HG02798 (cell line): ENCODE measurements around the gene CEP72.

Experiments used
- ATAC-seq: cut with Tn5 transposase; IDR thresholded peaks from one replicate; pipeline ENCODE4 v1.9.1; 2021; ENCODE audit warnings: mild to moderate bottlenecking; ENCODE audit not compliant: unreplicated experiment, poor library complexity

Gene CEP72

DNA sequence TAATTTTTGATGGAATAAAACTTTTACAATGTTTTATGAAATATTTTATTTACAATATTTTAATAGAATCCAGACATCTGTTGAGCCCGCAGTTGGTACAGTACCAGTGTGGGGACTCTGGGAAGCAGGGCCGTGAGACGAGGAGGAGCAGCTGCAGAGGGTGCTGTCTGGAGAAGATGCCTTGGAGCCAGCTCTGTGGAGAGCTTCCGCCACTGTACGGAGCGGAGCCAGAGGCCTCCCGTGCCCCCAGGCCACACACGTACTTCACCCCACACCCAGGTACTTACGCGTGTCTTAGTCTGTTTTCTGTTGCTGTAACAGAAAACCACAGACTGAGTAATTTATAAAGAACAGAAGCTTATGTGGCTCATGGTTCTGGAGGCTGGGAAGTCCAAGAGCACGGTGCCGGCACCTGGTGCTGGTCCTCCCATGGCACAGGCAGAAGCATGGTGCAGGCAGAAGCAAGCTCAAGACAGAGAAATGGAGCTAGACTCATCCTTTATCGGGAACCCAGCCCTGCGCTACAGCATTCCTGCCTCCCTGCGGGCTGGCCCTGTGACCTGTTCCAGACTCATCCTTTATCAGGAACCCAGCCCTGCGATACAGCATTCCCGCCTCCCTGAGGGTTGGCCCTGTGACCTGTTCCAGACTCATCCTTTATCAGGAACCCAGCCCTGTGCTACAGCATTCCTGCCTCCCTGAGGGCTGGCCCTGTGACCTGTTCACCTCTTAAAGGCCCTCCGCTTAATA is 23.3 kb downstream of the CEP72 start:
- no peak for ATAC-seq

GRCh38 chr5:636951-637350 is 24.8 kb downstream of the CEP72 start:
- ATAC-seq: no peak

DNA sequence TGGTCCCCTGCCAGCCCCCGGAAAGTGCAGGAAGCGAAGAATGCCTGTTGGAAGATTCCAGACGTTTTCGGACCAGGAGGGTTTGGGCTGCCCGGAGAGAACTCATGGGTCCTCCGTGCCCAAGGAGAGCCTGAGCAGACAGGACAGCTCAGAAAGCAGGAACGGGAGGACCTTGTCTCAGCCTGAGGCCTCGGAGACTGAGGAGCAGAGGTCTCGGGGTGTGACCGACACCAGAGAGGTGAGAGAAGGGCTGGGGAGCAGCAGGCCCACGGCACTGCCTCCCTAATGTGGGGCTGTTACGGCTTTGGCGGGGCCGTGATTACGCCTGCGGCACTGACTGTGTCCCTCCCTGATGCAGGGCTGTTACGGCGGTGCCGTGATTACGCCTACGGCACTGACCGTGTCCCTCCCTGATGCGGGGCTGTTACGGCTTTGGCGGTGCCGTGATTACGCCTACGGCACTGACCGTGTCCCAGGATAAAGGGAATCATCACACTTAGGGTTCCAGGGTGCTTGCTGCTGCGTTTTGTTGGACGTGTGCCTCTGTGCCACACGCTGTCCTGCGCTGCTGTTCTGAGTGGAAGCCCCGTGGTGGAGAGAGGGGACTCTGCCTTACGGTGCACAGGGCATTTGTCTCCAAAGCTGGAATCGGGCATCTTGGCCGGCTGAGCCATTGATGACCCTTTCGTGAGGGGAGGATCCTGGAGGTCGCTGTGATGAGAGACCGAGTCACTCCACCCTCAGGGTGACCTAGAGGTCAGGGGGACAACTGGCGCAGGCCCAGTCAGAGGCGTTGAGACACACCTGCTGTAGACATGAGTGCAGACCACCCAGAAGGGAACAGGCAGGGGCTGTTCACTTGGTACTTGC is 25.7 kb downstream of the CEP72 start:
- no peak for ATAC-seq

- ATAC-seq: no peak
These were observed 26.5 kb downstream of the CEP72 start for GRCh38 chr5:638501-639252.

DNA sequence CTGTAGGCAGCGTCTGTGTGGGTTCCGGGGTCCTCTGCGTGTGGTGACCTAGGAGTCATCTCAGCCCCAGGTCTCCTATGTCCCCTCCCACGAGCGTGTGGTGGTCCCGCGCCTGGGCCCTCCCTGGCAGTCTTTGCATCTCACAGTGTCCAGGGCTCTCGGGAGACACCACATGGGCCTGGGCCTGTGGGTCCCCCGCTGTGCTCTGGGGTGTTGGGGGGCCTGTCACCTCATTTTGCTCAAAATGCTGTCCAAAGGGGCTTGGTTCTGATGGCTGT is 27.1 kb downstream of the CEP72 start:
- no peak for ATAC-seq

DNA sequence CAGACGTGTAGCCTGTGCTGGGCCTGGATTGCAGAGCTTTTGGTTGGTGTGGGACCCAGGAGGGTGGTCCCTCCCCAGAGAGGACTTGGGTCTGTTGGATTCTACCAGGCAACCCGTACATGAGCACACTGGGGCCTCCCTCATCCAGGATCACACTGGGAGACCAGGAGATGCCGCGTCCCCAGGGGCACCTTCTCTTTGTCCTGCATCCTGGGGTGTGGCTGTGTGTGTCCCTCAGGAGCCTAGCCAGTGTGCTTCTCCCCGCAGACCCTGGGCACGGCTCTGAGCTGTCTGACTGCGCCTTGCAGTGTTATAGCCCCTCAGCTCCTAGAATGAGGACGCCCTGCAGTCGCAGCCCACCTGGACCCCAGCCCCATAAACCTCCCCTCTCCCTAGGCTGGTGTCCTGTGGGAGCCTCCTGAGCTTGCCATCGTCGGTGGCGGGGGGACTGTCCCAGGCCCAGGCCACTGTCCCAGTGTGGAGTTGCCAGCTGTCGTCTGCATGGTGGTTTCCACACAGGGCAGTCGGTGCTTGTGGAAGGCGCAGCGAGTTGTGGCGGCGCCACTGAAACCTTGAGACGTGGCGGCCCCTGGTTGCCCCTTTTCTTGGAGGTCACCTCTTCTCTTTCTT is 27.6 kb downstream of the CEP72 start:
- no peak for ATAC-seq

DNA sequence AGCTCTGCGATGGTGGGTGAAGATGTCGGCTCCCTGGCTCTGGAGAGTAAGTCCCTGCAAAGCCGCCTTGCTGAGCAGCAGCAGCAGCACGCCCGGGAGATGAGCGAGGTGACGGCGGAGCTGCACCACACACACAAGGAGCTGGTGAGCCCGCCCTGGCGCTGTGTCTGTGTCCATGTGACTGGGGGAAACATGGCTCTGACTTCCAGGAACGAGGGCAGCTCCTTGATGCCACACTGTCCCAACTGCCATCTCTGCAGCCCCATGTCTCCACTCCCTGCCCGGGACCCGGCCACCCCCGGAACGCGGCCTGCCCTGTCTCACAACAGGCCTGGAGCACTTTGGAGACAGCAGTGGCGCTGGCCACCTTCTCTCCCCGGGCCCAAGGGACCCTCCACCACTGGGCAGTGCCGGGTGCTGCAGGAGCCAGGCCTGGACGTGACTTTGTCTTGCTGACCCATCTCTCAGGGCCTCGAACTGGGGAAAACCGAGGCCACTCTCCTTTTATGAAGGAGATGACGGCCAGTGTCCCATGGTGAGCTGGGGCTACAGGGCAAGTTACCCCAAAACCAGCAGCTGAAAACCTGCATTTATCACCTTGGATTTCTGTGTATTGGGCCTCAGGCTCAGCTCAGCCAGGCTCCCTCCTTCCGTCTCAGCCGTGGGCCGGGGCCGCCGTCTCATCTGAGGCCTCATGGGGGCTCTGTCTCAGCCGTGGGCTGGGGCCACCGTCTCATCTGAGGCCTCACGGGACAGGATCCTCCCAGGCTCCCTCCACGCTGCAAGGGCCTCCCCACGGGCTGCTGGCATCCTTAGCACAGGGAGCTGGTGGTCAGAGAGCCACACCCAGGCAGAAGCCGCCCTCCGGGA is 28.6 kb downstream of the CEP72 start:
- no peak for ATAC-seq

DNA sequence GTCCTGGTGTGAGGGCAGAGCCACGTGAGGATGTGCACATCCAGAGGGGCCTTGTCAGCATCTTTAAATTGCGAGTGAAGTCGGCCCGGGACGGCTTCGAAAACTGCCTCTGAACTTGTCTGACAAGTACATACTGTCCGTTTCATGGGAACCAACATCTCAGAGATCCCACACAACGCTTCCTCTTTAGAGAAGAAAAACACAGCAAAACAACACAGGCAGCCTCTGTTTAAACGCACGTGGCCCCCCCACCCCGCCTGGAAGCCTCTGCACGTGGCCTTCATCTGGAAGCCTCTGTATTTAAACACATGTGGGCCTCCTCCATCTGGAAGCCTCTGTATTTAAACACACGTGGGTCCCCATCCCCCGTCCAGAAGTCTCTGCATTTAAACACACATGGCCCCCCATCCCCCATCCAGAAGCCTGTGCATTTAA is 29.2 kb downstream of the CEP72 start:
- ATAC-seq: no peak

DNA sequence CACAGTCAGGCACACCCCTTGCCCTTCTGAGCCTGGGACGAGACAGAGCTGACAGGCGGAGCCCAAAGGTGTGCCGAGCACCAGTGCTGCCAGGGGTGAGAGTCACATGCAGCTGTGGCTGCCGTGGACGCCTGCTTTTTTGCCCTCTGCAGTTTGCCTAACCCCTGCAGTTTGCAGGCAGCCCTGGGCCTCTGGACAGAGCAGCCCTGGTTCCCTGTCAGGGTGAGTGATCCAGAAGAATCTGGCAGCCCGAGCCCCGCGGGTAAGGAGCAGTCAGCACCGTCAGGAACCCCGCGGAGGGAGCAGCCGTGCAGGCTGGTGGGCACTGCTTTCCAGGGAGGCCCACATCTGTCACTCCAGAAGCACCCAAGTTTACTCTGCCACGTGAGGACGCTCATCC is 30.3 kb downstream of the CEP72 start:
- ATAC-seq: no peak

DNA sequence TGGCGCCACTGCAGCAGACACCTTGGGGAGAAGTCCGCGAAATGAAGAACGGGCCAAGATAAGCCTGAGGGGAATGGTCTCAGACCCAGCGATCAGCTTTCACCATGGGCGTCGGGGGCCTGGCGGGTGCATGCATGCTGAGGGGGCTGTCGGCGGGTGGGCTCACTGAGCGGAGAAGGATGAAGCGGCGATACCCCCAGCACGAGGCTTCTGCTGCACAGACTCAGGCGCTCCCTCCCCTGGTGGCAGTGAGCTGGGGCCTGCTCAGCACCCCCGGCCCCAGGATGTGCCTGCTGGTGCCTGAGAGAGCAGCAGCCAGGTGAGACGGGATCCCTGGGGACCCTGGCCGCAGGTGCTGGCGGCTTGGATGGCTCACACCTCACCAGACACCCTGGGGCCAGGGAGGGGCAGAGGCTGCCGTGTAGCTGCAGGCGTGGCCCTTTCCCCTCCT is 31.2 kb downstream of the CEP72 start:
- peak; percentile 29 for ATAC-seq

DNA sequence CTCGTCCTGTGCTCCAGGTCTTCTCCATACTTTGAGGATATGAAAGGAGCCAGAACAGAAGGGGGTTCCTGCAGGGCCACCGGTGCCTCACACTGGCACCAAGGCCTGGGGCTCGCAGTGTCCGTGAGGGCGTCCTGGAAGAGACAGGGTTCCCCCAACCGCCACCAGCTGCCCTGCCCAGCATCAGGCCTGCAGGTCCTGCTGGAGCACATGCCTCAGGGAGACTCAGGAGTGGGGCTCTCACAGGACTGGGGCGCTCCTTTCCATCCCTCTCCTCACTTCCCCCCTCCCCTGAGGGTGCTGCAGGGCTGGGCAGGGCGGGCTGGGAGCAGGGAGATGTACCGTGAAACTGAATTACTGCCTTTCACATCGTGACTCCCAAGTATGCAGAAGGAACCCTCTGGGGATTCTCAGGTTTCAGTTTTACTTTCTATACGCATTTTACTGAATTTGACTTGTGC is 31.7 kb downstream of the CEP72 start:
- peak; percentile 75 for ATAC-seq

DNA sequence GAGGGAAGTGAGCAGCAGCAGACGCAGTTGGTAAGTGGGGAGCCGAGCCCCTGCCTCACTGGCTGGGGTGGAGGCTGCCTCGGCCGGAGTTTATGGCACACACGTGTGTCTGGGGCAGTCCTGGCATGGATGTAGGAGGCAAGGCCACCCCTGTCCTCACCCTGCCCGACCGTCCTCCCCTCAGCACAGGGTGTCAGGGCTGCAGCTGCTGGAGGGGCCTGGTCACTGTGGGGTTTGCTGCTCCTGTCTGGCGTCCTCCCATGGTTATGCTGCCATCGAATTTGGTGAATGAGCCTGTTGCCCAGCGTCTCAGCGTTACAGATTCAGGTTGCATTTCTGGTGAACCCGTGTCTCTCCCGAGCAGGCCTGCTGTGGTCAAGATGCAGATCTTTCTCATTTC is 32.4 kb downstream of the CEP72 start:
- ATAC-seq: no peak

DNA sequence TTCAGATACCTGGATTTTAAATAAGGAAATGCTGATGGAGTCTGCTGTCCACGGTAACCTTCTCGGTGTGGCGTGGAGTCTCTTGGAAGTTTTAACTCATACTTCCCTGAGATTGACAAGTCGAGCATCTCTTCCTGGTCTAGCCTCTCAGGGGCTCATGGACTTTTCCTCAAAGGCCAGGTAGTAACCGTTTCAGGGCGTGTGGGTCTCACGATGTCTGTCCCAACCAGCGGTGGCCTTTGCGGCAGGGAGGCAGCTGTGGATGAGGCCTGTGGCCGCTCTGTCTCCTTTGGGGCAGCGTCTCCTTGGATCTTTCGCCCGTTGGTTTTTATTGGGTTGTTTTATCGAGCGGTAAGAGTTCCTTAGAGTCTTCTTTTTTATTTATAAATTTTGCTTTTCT is 32.8 kb downstream of the CEP72 start:
- ATAC-seq: no peak

DNA sequence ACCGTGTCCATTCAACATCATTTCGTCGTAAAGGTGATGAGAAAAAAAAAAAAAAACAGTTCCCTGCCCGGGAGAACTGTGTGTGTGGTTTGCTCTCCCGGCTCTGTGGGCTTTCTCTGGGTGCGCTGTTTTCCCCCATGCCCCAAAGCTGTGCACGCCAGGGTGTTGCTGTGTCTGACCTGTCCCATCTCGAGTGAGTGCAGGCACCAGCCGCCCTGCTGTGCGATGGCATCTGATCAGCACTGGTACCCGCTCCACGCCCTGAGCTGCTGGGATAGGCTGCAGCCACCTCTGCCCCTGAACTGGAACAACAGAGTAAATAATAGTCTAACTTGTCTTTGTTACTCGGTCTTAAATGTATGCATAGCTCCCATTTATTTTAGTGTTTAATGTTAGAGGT is 33.3 kb downstream of the CEP72 start:
- ATAC-seq: no peak

GRCh38 chr5:646396-647201 is 34.5 kb downstream of the CEP72 start:
- ATAC-seq: no peak

GRCh38 chr5:647311-647710 is 35.2 kb downstream of the CEP72 start:
- ATAC-seq: no peak

DNA sequence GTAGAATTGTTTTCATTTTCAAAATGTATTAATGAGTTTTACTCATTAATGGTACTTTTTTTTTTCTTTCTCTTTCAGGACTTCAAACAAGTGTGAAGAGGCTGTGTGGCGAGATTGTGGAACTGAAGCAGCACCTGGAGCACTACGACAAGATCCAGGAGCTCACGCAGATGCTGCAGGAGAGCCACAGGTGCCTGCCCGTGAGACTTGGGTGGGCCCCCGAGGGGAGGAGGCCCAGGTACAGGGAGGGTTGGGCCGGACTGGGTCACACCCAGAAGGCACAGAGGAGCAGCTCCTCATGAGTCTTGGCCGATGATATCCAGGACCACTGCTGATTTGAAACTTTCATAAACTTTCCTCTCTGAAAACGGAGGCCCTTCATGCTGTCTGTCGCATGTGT is 35.6 kb downstream of the CEP72 start:
- no peak for ATAC-seq

DNA sequence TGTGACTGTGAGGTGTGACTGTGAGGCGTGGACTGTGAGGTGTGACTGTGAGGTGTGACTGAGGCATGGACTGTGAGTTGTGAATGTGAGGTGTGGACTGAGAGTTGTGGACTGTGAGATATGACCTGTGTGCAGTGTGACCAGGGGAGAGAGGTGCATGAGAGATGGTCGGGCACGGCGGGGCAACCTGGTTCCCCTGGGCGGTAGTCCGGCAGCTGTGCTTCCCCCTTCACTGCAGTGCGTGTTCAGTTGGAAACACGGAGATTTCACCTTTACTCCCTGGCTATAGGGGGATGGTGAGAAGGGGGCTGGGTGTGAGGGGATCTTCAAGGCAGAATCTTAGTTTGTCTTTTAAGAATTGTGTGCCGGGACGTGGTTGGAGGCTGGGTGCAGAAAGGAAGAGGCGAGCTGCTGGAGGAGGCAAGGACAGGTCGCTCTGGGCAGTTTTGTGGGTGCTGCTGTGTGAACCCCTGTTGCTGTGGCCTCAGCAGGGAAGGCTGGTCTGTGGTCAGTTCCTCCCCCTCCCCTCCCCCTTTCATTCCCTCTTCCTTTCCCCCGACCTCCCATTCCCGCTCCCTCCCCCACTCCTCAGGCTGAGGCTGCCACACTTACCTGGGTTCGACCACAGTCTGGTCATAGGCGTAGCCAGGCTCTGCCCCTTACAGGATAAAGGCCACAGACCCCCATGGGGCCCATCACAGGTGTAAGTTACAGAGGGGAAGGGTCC is 39.3 kb downstream of the CEP72 start:
- no peak for ATAC-seq
